ENCODE data around the gene PDXK.
A peak's percentile ranks its signal among the peaks of the same experiment; 100 is the strongest.

PDXK gene

GRCh38 chr21:43727519-43728153, 8.7 kb downstream of the PDXK start:
- TF ChIP-seq, protein P1, sequence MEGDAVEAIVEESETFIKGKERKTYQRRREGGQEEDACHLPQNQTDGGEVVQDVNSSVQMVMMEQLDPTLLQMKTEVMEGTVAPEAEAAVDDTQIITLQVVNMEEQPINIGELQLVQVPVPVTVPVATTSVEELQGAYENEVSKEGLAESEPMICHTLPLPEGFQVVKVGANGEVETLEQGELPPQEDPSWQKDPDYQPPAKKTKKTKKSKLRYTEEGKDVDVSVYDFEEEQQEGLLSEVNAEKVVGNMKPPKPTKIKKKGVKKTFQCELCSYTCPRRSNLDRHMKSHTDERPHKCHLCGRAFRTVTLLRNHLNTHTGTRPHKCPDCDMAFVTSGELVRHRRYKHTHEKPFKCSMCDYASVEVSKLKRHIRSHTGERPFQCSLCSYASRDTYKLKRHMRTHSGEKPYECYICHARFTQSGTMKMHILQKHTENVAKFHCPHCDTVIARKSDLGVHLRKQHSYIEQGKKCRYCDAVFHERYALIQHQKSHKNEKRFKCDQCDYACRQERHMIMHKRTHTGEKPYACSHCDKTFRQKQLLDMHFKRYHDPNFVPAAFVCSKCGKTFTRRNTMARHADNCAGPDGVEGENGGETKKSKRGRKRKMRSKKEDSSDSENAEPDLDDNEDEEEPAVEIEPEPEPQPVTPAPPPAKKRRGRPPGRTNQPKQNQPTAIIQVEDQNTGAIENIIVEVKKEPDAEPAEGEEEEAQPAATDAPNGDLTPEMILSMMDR (conservative IDR thresholded peaks at IDR 0.05; ENCODE audit: low read depth, low read length), result peak; percentile 50
- H3K4me3 ChIP-seq (ENCODE audit: low read length), result no peak overlapping the region
- DNase-seq (ENCODE audit: low read depth), result no peak

GRCh38 chr21:43728154-43728466, 9.2 kb downstream of the PDXK start:
- TF ChIP-seq, protein P1 (conservative IDR thresholded peaks at IDR 0.05; ENCODE audit: low read depth, low read length), result no peak
- no peak for DNase-seq (ENCODE audit: low read depth)
- H3K4me3 ChIP-seq (ENCODE audit: low read length), result no peak overlapping the region

GRCh38 chr21:43728467-43729390, 9.8 kb downstream of the PDXK start:
- TF ChIP-seq, protein P1 (conservative IDR thresholded peaks at IDR 0.05; ENCODE audit: low read depth, low read length), result peak; percentile 41
- H3K4me3 ChIP-seq (ENCODE audit: low read length), result peak overlapping the region; percentile 46
- DNase-seq (ENCODE audit: low read depth), result peak; percentile 97

DNA sequence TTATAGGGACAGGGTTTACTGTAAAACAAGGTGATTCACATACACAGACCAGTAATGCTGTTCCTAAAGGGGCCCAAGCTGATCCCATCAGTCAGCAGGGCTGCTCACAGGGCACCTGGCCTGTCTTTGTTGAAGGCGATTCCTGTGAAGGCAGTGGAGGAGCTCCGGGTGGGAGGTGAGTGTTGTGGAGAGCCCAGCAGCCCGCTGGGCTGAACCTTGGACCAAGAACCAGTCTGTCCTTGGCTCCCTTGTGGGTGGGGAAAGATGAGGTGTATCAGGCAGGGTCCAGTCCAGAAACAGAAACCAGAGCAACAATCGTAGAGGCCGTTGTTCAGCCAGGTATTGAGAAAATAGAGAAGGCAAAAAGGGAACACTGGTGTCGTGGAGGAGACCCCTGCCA, 12.5 kb downstream of the PDXK start:
- TF ChIP-seq, protein P1 (conservative IDR thresholded peaks at IDR 0.05; ENCODE audit: low read depth, low read length), result no peak
- DNase-seq (ENCODE audit: low read depth), result no peak
- H3K4me3 ChIP-seq (ENCODE audit: low read length), result no peak overlapping the region

DNA sequence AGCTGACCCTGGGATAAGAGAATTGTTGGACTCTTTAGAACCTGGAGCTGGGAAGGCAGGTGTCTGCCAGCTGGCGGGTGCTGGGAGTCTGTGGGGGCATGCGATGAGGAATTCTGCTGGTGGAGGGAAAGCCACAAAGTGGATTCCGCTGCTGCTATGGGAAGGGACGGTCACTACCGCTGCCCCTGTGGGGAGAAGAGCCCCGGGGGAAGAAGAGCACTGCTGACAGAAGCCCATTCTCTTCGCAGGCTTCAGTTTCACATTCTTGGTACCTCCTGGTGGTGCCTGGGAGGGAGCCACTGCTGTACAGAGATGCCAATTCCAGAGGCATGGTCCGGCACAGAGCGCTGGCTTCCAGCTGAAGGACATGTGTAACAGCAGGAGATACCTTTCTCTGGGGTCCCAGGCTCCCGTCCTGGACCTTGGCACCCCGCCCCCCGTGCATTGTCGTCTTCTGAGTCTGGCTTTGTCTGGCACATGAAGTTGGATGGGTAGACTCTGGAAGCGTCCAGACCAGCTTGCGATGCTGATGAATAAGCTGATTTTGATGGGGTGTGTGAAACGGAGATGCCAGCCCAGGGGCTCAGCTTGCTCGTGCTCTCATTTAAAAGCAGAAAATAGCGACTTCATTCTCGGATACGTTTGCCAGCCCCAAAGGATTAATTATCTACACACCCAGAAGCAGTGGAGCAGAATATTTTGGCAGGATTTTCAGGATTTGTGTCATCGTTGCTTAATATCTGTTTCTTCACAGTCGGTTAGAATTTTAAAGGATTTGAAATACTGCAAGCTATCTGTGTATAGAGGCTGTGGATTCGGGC, 13.2 kb downstream of the PDXK start:
- TF ChIP-seq, protein P1 (conservative IDR thresholded peaks at IDR 0.05; ENCODE audit: low read depth, low read length), result no peak
- no peak overlapping the region for H3K4me3 ChIP-seq (ENCODE audit: low read length)
- peak; percentile 88 for DNase-seq (ENCODE audit: low read depth)

GRCh38 chr21:43733060-43733459, 14.1 kb downstream of the PDXK start:
- H3K4me3 ChIP-seq (ENCODE audit: low read length), result no peak overlapping the region
- DNase-seq (ENCODE audit: low read depth), result no peak
- TF ChIP-seq, protein P1 (conservative IDR thresholded peaks at IDR 0.05; ENCODE audit: low read depth, low read length), result no peak
